Activated naive CD8-positive, alpha-beta T cell treated with anti-CD3 and anti-CD28 coated beads, Interleukin-2, amount 50 U/mL, for 24 hours (primary cell): ENCODE data around the gene RBBP5.

Source experiments
- ATAC-seq: fragments of 150-1000 bp; cut with Tn5 transposase; one replicate; pipeline ENCODE4 v1.10.0; 2021
- DNase-seq: peaks from one replicate; pipeline ENCODE4 v3.0.0; 2021
- H3K27ac Mint-ChIP-seq: one replicate; pipeline ENCODE4 v1.8.0; 2021; ENCODE audit warnings: mild to moderate bottlenecking, mixed read lengths
- H3K27me3 Mint-ChIP-seq: one replicate; pipeline ENCODE4 v1.8.0; 2021; ENCODE audit warnings: mixed read lengths
- H3K36me3 Mint-ChIP-seq: one replicate; pipeline ENCODE4 v1.8.0; 2021; ENCODE audit warnings: low read depth, mixed read lengths
- H3K4me1 Mint-ChIP-seq: one replicate; pipeline ENCODE4 v1.8.0; 2021; ENCODE audit warnings: mixed read lengths
- H3K4me3 Mint-ChIP-seq: one replicate; pipeline ENCODE4 v1.8.0; 2021; ENCODE audit warnings: mild to moderate bottlenecking, moderate library complexity, mixed read lengths
- H3K9me3 Mint-ChIP-seq: one replicate; pipeline ENCODE4 v1.8.0; 2021; ENCODE audit warnings: mixed read lengths

Gene RBBP5

DNA sequence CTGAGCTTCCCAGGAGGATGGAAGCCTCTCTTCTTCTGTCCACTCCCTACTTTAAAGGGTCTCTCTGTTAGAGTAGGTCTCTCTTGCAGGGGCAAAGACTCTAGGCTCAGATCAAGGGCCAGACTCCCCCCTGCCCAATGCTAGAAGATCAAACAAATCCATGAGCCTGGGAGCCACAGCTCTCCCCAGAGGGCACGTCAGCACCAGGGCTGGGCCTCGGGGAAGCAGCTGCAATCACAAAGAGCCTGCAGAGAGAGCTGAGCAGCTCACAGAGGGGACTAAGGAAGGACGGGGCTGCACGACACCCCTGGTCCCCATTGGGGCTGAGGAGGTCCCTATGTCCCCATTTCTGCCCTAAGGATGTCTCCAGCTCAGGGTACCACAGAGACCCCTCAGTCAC, 74.9 kb downstream of the RBBP5 start:
- ATAC-seq, result no peak
- no peak overlapping the region for H3K4me3 Mint-ChIP-seq
- no peak overlapping the region for H3K27ac Mint-ChIP-seq

DNA sequence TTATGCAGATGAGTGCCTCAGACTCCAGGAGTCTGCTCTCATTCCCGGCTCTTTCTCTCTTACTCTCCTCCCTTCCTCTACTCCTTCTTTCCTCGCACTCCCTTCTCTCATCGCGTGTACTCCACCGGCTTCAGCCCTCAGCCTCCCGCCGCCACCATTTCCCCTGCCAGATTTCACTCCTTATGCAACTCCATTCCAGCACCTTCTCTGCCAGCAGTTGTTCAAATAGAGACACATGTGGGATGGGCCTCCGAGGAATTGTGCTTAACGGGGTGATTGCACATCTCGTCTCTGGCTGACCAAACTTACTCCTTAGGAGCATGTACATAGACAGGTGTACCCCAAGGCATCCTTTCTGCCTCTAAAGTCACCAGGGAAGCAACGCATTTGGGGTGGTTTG, 76.6 kb downstream of the RBBP5 start:
- Mint-ChIP-seq H3K4me1 (no peaks in the 10 kb centered on the region), H3K27me3 (peaks cover 44% of the 10 kb centered on the region), H3K27ac (no peak overlapping the region), H3K36me3 (no peaks in the 10 kb centered on the region), H3K4me3 (no peak overlapping the region), H3K9me3 (no peaks in the 10 kb centered on the region)
- no peak for ATAC-seq
- DNase-seq, result no peak

More for the DNA sequence above, 74.9 kb downstream of the RBBP5 start:
- Mint-ChIP-seq H3K4me1 (no peaks in the 10 kb centered on the region), H3K36me3 (no peaks in the 10 kb centered on the region), H3K27me3 (peaks cover 32% of the 10 kb centered on the region), H3K9me3 (no peaks in the 10 kb centered on the region)
- no peak for DNase-seq

DNA sequence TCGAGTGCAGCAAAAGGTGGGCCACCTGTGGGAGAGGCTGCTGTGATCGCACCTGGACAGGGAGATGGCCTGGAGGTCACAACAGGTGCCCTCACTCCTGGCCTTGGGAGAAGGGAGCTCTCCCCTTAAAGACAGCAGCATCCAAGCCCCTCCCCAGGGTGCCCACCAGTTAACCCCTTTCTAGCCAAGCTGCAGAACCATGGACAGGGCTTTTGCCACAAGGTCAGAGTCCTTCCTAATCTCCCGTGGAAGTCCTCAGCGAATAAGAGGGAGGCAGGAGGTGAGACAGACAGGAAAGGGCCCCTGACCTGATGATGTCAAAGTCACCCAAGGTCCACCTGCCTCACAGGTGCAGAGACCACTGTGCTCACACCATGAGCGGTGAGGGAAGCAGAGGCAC, 77.0 kb downstream of the RBBP5 start:
- Mint-ChIP-seq H3K27ac (no peak overlapping the region), H3K36me3 (no peaks in the 10 kb centered on the region), H3K9me3 (no peaks in the 10 kb centered on the region), H3K27me3 (peaks cover 47% of the 10 kb centered on the region), H3K4me3 (no peak overlapping the region), H3K4me1 (no peaks in the 10 kb centered on the region)
- no peak for ATAC-seq
- DNase-seq, result no peak

DNA sequence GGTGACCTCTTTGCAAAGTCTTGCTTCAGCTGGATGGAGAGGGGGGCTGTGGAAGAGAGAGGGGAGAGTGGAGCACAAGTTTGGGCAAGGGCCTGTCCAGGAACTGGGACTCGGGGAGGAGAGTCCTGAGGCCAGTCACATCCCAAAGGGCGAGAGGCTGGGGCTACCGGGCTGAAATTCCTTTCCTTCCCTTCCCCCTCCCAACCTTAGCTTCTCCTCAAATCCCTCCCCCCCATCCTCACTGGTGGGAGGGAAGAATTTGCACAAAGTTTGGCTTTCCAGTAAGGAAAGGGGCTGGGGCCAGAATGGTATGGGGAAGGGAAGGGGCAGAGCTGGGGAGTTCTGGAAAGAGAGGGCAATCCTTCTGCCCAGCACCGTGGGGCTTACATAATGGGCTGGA, 77.9 kb downstream of the RBBP5 start:
- no peak overlapping the region for H3K27ac Mint-ChIP-seq
- peaks cover 49% of the 10 kb centered on the region for H3K27me3 Mint-ChIP-seq
- no peak overlapping the region for H3K4me3 Mint-ChIP-seq
- H3K36me3 Mint-ChIP-seq, result no peaks in the 10 kb centered on the region
- no peak for ATAC-seq
- DNase-seq, result no peak
- no peaks in the 10 kb centered on the region for H3K4me1 Mint-ChIP-seq
- H3K9me3 Mint-ChIP-seq, result no peaks in the 10 kb centered on the region

DNA sequence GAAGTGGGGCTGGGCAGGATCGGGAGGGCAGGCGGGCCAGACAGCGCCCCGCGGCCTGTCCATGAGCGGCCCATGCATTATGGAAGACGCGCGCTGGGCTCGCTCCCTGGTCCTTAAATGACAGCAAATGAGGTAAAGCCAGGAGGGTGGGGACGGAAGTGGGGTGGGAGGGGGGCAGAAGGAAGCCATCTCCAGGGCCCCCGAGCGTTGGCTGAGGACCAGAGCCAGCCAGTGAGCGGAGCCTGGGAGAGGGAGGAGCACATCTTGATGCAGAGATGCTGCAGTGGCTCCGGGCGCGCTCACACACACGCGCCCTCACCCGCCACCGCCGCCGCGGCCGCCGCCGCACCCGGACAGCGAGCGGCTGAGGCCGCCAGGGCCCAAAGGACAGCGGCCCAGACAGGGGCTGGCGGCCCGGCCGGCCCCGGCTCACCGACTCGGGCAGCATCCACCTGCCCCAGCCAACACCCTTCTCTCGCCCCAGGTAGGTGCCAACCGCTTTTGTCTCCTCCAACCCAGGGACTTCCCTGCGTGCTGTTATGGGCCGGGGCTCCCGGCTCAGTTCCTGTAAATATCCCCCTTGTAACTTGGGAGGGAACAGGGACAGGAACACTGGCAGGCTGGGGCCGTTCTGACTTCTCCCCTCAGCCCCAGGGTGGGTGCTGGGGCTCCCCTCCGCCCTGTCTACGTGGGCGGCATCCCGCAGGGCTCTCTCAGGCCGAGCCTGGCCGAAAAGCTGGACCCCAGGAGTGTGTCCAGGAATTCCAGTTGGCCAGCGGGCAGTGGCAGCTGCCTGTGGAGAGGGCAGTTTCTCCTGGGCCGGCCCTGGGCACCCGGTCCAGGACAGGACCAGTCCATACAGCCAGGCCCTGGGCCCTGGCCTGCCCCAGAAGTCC, 78.6 kb downstream of the RBBP5 start, which contains the start of gene CNTN2:
CNTN2 (plus strand) TSS at position 302 of the 896 bp plus-strand sequence. CDS start 9,974 bp downstream, outside the sequence.
- Mint-ChIP-seq H3K4me1 (no peaks in the 10 kb centered on the region), H3K27me3 (peaks cover 50% of the 10 kb centered on the region), H3K36me3 (no peaks in the 10 kb centered on the region), H3K27ac (no peak within 1 kb of the TSS), H3K4me3 (no peak within 1 kb of the TSS), H3K9me3 (no peaks in the 10 kb centered on the region)
- DNase-seq, result no peak
- ATAC-seq, result no peak

DNA sequence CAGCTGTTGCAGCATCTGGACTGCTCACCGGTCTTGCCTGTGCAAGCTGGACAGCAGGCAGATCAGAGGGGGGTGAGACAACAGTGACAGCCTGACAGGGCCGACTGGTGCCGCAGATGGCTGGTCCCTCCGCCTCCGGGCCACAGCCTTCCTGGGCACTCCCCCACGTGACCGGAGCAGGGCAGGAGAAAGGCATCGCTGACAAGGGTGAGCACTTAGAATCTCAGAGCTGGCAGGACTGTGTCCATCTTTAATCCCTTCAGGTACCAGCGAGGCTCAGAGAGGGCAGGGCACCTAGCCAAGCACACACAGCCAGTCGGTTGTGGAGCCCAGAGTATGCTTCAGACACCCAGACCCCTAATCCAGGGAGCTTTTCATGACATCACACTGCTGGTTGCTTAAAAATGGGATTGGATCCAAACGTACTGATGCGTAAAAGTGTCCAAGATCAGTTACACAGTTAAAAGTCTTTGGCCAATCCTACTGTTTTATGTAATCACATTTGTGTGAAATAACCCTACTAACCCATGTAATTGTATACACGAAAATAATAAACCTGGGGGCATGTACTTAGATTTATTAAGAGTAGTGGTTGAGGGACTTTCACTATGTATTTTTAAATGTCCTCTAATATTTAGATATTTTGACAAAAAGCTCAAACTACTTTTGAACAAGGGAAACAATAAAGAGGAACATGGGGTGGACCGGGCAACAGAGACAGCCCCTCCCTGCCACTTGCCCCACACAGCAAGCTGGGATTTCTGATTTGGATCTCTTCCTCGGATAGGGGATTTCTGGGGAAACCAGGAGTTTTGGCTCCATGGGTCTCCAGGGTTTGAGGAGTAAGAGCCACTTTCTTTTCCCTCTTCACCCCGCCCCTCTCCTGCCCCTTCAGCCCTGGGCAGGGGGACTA, 79.5 kb downstream of the RBBP5 start:
- peaks cover 50% of the 10 kb centered on the region for H3K27me3 Mint-ChIP-seq
- no peaks in the 10 kb centered on the region for H3K9me3 Mint-ChIP-seq
- ATAC-seq, result no peak
- H3K27ac Mint-ChIP-seq, result no peak overlapping the region
- H3K36me3 Mint-ChIP-seq, result no peaks in the 10 kb centered on the region
- no peak overlapping the region for H3K4me3 Mint-ChIP-seq
- H3K4me1 Mint-ChIP-seq, result no peaks in the 10 kb centered on the region
- no peak for DNase-seq

DNA sequence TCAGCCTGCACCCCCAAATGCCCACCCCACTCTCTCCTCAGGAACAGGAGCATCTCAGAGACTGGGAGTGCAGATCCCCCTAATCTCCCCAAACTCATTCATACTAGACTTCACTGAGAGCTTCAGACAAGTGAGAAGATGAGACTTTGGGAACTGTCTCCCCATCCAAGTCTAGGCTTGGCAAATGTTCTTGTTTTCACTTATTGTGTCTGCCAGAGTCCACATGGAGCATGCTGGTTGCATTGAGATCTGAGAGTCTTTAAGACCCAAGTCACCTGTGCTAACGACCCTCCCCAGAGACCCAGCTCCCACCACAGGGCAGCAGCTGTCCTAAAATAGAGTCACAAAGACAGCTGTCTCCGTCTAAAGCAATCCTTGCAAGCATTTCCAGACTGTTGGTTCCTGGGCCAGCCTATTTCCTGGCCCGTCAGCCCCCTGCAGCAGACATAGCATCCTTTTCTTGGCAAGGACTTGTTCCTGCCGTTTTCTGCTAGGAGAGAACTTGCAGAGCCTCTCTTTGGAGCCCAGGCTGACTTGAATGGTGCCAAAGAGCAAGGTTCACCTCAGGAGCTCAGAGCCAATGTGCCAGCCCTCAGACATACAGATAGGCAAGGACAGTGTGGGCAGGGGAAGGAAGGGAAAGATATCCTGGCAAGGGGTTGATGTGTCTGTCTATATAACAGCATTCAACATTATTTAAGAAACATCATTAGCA, 80.6 kb downstream of the RBBP5 start:
- Mint-ChIP-seq H3K36me3 (no peaks in the 10 kb centered on the region), H3K27me3 (peaks cover 45% of the 10 kb centered on the region), H3K9me3 (no peaks in the 10 kb centered on the region), H3K27ac (no peak overlapping the region), H3K4me1 (no peaks in the 10 kb centered on the region), H3K4me3 (no peak overlapping the region)
- ATAC-seq, result no peak
- no peak for DNase-seq

DNA sequence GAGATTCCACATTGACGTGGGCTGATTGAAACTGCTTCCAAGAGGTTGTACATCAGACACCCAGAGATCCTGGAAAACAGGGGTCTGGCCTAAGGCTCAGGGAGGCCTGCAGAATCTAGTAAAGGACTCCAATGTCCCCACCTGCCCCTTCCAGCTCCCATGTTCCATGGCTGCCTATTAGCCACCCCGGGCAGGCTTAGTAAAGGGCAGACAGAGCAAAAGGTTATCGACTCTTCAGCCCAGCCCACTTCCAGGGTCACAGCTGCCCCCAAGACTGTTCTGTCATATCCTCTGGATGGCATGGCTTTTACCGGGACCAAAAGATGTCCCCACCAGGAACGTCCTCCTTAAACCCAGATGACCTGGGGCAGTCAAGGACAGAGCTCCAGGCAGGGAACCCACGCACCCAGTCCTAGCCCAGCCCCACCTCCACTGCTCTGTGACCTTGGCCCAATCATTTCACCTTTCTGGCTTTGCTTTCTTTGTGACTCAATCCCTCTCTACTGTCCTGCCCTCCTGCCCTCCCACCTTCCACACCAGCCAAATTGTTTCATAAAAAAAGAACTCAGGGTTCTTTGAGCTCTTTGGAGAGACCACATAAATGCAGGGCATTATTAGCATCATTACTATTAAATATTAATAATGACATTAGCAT, 83.5 kb downstream of the RBBP5 start:
- no peak overlapping the region for H3K27ac Mint-ChIP-seq
- H3K36me3 Mint-ChIP-seq, result no peaks in the 10 kb centered on the region
- H3K4me3 Mint-ChIP-seq, result no peak overlapping the region
- H3K27me3 Mint-ChIP-seq, result peaks cover 27% of the 10 kb centered on the region
- no peaks in the 10 kb centered on the region for H3K9me3 Mint-ChIP-seq
- H3K4me1 Mint-ChIP-seq, result no peaks in the 10 kb centered on the region
- ATAC-seq (no peak), DNase-seq (no peak)

DNA sequence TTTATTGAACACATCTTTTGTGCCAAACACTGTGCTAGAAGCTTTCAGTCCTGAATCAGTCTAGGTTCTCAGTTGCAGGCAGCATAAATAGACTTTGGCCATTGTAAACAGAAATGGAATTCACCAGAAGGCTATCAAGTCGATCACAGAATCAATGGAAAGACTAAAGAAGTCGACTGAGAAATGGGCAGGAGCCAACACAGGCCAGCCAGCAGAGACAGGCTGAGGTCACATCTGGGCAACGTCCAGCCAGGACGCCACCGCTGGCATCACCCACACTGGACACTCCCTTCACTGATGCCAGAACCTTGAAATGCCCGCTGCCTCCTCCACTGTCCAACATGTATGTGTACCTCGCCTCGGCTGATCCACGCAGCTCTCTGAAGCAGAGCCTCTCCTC, 84.2 kb downstream of the RBBP5 start:
- no peak overlapping the region for H3K4me3 Mint-ChIP-seq
- H3K27me3 Mint-ChIP-seq, result peaks cover 26% of the 10 kb centered on the region
- ATAC-seq (no peak), DNase-seq (no peak)
- H3K4me1 Mint-ChIP-seq, result no peaks in the 10 kb centered on the region
- no peaks in the 10 kb centered on the region for H3K36me3 Mint-ChIP-seq
- no peaks in the 10 kb centered on the region for H3K9me3 Mint-ChIP-seq
- H3K27ac Mint-ChIP-seq, result no peak overlapping the region
